OCI-M2 (cell line): ENCODE measurements around the gene ALDH1A3.

Experiments used
- DNase-seq: peaks from one replicate; lab custom pipeline; 2025; ENCODE audit not compliant: unreplicated experiment; lab: John Stamatoyannopoulos, UW

Gene ALDH1A3

DNA sequence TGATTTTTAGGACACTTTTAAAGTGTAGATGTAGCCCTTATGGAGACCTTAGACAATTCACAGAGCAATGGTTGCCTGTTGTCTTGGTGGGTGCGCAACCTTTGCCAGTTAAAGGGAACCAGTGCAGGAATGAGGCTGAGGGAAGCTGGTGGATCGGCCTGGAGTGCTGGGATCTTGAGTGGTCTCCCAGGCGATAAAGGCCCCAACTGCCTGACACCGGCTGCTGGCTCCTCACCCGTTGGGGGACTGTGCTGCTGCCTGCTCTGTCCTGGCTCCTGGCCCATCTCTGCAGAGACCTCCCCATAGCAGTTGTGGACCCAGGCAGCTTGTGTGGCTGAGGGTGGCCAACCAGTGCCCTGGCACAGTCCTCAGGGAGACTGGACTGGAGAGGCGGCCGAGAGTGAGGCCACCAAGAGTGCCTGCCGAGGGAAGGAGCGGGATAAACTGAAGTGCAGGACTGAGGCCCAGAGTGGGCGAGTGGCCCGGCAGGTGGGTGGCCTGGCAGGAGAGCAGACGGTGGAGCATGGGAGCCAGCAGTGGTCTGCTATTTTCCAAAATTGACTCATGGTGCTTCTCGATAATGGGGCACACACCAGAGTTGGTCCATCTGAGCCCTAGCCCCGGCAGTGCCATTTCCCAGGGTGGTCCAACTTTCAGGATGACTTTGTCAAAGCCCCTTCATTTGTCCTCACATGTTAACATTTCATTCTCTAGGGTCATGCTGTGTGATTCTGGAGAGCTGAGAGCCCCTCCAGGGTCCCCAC lies 2.1 kb downstream of the ALDH1A3 start:
- no peak for DNase-seq

DNA sequence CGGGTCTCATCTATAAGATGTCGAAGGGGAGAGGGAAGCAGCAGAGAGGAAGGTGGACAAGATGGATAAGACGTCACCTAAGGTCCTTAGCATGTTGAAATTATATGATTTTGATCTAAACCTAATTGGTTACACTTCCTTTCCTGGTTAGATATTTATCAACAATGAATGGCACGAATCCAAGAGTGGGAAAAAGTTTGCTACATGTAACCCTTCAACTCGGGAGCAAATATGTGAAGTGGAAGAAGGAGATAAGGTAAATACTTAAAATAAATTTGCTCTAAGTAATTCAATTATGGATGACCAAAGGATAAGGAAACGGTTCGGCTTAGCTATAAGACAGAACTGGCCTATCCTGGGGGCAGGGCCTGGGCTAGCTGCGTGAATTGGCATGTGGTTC lies 5.5 kb downstream of the ALDH1A3 start:
- no peak for DNase-seq

DNA sequence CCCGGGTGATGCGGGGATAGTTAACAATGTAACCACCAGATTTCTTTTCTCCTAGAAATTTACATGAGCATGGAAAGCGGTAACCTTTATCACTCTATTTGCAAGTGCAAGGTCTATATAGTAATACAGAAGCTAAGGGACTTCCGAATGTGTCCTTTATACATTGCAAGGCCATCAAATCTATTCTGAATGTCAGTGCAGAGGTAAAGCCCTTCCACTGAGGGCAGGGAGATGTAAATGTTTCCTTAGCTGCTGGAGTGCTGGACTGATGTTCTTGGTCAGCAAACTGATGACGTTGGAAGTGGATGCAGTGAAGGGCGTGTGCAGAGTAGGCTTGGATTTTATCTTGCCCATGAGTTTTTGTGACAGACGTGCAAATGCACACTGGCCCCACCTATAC lies 6.2 kb downstream of the ALDH1A3 start:
- DNase-seq = no peak

GRCh38 chr15:100887211-100887913 lies 7.7 kb downstream of the ALDH1A3 start:
- DNase-seq = no peak

DNA sequence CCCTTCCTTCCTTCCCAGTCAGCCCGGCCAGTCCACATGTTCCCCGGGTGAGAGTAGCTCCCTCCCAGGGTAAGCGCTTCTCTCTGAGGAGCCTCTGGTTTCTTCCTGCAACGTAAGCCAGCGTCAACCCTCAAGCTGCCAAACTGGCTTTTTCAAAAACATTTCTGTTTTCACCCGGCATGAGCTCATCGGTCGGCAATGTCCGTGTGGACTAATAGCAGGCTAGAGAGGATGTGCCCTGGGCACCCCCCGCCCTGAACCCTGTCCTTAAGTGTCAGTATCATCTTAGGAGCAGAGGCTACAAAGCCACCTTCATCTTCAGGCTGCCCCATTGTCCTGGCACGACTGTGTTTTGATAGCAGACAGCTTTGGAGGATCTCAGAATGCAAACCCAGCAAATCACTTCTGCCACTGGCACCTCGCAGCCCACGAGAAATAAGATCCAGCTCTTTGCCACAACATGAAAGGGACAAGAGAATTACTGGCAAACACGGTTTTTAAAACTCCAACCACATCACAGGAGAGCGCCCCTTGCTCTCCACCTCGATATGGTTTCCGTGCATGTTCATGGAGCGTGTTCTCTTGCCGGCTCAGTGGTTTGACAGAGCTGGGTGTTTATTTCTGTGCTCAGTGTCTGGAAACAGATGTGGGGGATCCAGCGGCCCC lies 9.9 kb downstream of the ALDH1A3 start:
- no peak for DNase-seq

- no peak for DNase-seq
Measured at GRCh38 chr15:100890051-100890720, 10.6 kb downstream of the ALDH1A3 start.

- DNase-seq = no peak
Measured at GRCh38 chr15:100890850-100891249, 11.2 kb downstream of the ALDH1A3 start.

DNA sequence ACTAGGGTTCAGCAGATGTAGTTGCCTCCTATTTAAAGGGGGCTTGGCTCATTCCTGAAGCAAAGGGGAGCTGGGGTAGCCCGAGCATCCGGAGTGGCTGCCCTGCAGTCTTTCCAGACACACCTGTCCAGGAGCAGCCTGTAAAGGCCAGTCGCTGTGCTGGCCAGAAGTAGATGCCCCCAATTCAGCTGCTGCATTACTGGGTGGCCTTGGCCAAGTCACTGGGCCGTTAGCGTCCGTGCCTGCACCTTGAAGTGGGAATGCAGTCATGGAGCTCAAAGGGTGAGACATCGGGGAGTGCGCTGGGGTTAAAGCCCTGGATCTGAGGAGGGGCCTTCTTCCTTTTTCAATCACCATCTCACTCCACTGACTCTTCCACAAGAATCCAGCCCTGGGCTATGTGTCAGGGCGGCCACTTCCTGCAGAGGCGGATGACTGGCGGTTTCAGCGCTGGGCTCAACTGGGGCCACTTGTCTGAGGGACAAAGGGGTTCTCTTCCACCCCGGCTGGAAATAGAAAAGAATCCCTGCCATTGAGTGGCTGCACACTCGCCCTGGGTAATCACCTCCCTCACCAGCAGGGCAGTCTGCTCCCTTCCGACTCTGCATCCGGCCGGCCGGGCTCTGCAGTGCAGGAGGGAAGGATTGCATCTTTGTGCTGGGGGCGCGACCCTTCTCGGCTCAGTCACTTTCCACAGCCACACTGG lies 11.8 kb downstream of the ALDH1A3 start:
- no peak for DNase-seq

DNA sequence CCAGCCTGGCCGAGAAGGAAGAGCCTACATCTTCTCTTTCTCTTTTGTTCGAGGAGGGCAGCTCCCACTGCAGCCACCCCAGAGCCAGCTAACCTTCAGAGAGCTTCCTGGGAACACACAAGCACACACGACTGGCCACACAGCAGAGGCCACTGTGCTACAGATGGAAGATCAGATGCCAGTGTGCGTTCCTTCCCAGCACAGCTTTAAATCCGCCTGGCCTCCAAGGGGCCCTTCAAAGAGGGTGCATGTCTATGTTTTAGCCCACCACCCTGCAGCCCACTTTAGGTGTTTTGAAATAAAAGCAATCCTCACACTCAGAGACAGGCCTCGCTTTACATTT lies 12.4 kb downstream of the ALDH1A3 start:
- no peak for DNase-seq

- no peak for DNase-seq
Measured at GRCh38 chr15:100893261-100893963, 13.8 kb downstream of the ALDH1A3 start.

DNA sequence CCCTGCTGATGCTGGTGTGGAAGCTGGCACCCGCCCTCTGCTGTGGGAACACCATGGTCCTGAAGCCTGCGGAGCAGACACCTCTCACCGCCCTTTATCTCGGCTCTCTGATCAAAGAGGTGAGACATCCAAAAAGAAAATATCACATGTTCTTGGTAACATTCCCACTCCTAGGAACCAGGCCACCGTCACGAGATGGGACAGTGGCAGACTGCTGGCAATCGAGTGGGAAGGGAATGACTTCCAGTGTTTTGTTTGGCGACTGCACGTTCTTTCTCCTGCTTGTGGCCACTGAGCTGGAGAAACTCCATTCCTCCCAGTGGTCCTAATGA lies 14.3 kb downstream of the ALDH1A3 start:
- DNase-seq = no peak

DNA sequence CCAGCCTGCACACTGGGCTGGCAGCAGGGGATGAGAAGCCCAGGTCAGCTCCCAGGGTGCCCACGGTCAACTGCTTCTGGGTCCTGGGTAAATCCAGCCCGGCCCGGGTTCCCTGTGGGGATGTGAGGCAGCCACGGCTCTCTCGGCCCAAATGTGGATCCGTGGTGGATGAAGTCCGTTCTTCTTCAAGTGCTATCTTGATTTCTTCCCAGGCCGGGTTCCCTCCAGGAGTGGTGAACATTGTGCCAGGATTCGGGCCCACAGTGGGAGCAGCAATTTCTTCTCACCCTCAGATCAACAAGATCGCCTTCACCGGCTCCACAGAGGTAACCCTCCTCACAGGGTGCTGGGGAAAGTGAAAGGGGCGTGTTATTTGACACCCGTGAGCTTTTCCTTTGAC lies 16.1 kb downstream of the ALDH1A3 start:
- DNase-seq = no peak

GRCh38 chr15:100897221-100898151 lies 17.9 kb downstream of the ALDH1A3 start:
- DNase-seq = no peak

DNA sequence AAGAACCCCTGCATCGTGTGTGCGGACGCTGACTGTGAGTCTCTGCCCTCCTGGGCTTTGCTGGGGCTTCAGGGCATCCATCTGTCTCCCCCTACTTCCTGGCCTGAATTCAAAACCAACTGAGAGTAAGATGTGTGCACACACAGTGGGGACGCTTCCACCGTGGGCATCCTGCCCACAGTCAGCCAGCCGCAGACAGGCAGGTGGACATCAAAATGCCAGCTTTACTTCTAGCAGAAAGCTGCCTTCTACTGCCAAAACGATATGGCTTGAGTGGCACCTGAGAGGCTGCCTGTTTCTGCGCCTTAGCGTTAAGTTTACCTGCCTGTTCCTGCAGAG lies 18.5 kb downstream of the ALDH1A3 start:
- no peak for DNase-seq

- DNase-seq = no peak
Measured at GRCh38 chr15:100898661-100899462, 19.2 kb downstream of the ALDH1A3 start.

GRCh38 chr15:100899601-100900000 lies 20.0 kb downstream of the ALDH1A3 start:
- DNase-seq = no peak

GRCh38 chr15:100900136-100900794 lies 20.6 kb downstream of the ALDH1A3 start:
- DNase-seq = no peak

DNA sequence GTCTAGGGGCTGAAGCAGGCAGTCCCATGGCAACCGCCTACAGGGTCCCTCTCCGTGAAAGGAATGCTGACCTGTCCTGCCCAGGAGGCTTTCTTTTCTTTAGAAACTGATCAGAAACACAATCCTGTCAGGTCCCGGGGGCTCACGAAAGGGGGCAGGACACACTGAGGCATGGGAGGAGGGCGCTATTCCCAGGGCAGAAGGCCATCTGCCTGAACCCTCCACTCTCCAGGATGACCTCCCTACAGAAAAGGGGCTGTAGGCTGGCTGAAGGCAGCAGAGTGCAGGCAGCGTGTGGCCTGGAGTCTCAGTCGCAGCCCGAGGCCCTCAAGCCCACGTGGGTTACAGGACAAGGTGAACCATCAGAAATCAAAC lies 21.2 kb downstream of the ALDH1A3 start:
- DNase-seq = no peak
